ENCODE data around the gene APOBEC3B. TPM values are rescaled to one million over a fixed set of nuclear protein-coding genes. Genes with fewer than 3 reads are reported as not detected.
"Not testable (repeated sequence)": the region's sequence is repeated elsewhere in the genome, so short reads cannot be mapped to it uniquely, and the experiment has no call there.

APOBEC3B gene
- total RNA-seq, 2 donors from 2014 or later, result 27.1 to 44.7 TPM

GRCh38 chr22:39003165-39003638 is 21.1 kb downstream of the APOBEC3B start:
- H3K4me1 Mint-ChIP-seq (ENCODE audit: low read depth), result peaks cover 14% of the 10 kb centered on the region

GRCh38 chr22:39007177-39007576 is 25.0 kb downstream of the APOBEC3B start:
- no peak for ATAC-seq (replicated peaks in 1 of 2)
- Mint-ChIP-seq H3K27me3 (ENCODE audit: low read depth) (no peaks in the 10 kb centered on the region), H3K36me3 (ENCODE audit: insufficient read depth in 2 of 2) (no peaks in the 10 kb centered on the region), H3K4me3 (no peak overlapping the region), H3K9me3 (no peaks in the 10 kb centered on the region), H3K27ac (no peak overlapping the region), H3K4me1 (ENCODE audit: low read depth) (peaks cover 14% of the 10 kb centered on the region)
- no peak for DNase-seq

More at GRCh38 chr22:39003165-39003638, 21.1 kb downstream of the APOBEC3B start:
- Mint-ChIP-seq H3K36me3 (ENCODE audit: insufficient read depth in 2 of 2) (no peaks in the 10 kb centered on the region), H3K27me3 (ENCODE audit: low read depth) (peaks cover 7% of the 10 kb centered on the region), H3K27ac (no peak overlapping the region), H3K4me3 (no peak overlapping the region), H3K9me3 (no peaks in the 10 kb centered on the region)
- DNase-seq (peak; percentile 81), ATAC-seq (replicated peaks in 1 of 2) (peak; percentile 97)

GRCh38 chr22:39008271-39008850 is 26.2 kb downstream of the APOBEC3B start:
- not testable (repeated sequence) for H3K27ac Mint-ChIP-seq; DNase-seq; H3K27me3 Mint-ChIP-seq (ENCODE audit: low read depth); ATAC-seq (replicated peaks in 1 of 2); H3K36me3 Mint-ChIP-seq (ENCODE audit: insufficient read depth in 2 of 2); H3K4me3 Mint-ChIP-seq; H3K9me3 Mint-ChIP-seq
- peaks cover 12% of the 10 kb centered on the region for H3K4me1 Mint-ChIP-seq (ENCODE audit: low read depth)

- Mint-ChIP-seq H3K27me3 (ENCODE audit: low read depth) (no peaks in the 10 kb centered on the region), H3K4me3 (no peak overlapping the region), H3K9me3 (no peaks in the 10 kb centered on the region), H3K27ac (peak overlapping the region; percentile 45), H3K36me3 (ENCODE audit: insufficient read depth in 2 of 2) (peaks cover 0 to 8% of the 10 kb centered on the region in 2 donors), H3K4me1 (ENCODE audit: low read depth) (peaks cover 28% of the 10 kb centered on the region)
- DNase-seq (no peak), ATAC-seq (replicated peaks in 1 of 2) (no peak)
These were observed 28.8 kb downstream of the APOBEC3B start for GRCh38 chr22:39010946-39011345.

GRCh38 chr22:39012533-39013511 is 30.7 kb downstream of the APOBEC3B start:
- Mint-ChIP-seq H3K36me3 (ENCODE audit: insufficient read depth in 2 of 2) (peaks cover 0 to 14% of the 10 kb centered on the region in 2 donors), H3K27ac (peak overlapping the region; percentile 14), H3K4me1 (ENCODE audit: low read depth) (peaks cover 44% of the 10 kb centered on the region), H3K9me3 (no peaks in the 10 kb centered on the region), H3K4me3 (peak overlapping the region; percentile 22 to 46), H3K27me3 (ENCODE audit: low read depth) (no peaks in the 10 kb centered on the region)
- ATAC-seq (replicated peaks in 1 of 2), result no peak
- no peak for DNase-seq

- H3K9me3 Mint-ChIP-seq; DNase-seq; ATAC-seq (replicated peaks in 1 of 2); H3K27me3 Mint-ChIP-seq (ENCODE audit: low read depth): not testable (repeated sequence)
- Mint-ChIP-seq H3K4me3 (peak overlapping the region; percentile 98 to 99), H3K36me3 (ENCODE audit: insufficient read depth in 2 of 2) (peaks cover 0 to 17% of the 10 kb centered on the region in 2 donors), H3K4me1 (ENCODE audit: low read depth) (peaks cover 50% of the 10 kb centered on the region), H3K27ac (peak overlapping the region; percentile 88)
These were observed 31.4 kb downstream of the APOBEC3B start for GRCh38 chr22:39013561-39013941.

GRCh38 chr22:39013942-39014722 is 32.0 kb downstream of the APOBEC3B start, which contains the start of gene APOBEC3C:
Gene APOBEC3C (plus strand): TSS chr22:39014257. CDS start chr22:39014363, 106 bp downstream.
- peak; percentile 97 to 98 for ATAC-seq (replicated peaks in 1 of 2)
- Mint-ChIP-seq H3K27ac (peak within 1 kb of the TSS; percentile 88), H3K9me3 (no peaks in the 10 kb centered on the region), H3K36me3 (ENCODE audit: insufficient read depth in 2 of 2) (peaks cover 0 to 19% of the 10 kb centered on the region in 2 donors), H3K27me3 (ENCODE audit: low read depth) (no peaks in the 10 kb centered on the region), H3K4me1 (ENCODE audit: low read depth) (peaks cover 52% of the 10 kb centered on the region), H3K4me3 (peak within 1 kb of the TSS; percentile 98 to 99)
- peak; percentile 87 to 89 for DNase-seq

GRCh38 chr22:39014723-39015121 is 32.6 kb downstream of the APOBEC3B start:
- H3K27me3 Mint-ChIP-seq (ENCODE audit: low read depth); H3K9me3 Mint-ChIP-seq; DNase-seq: not testable (repeated sequence)
- ATAC-seq (replicated peaks in 1 of 2), result peak in 1 of 2 donors; percentile 30
- Mint-ChIP-seq H3K27ac (peak overlapping the region; percentile 88), H3K4me3 (peak overlapping the region; percentile 98 to 99), H3K36me3 (ENCODE audit: insufficient read depth in 2 of 2) (peaks cover 0 to 22% of the 10 kb centered on the region in 2 donors), H3K4me1 (ENCODE audit: low read depth) (peaks cover 56% of the 10 kb centered on the region)

GRCh38 chr22:39016592-39016991 is 34.4 kb downstream of the APOBEC3B start:
- Mint-ChIP-seq H3K36me3 (ENCODE audit: insufficient read depth in 2 of 2) (peaks cover 3 to 22% of the 10 kb centered on the region in 2 donors), H3K4me3 (peak overlapping the region; percentile 16 to 55), H3K27me3 (ENCODE audit: low read depth) (no peaks in the 10 kb centered on the region), H3K4me1 (ENCODE audit: low read depth) (peaks cover 73% of the 10 kb centered on the region), H3K27ac (peak overlapping the region; percentile 43), H3K9me3 (no peaks in the 10 kb centered on the region)
- no peak for DNase-seq
- no peak for ATAC-seq (replicated peaks in 1 of 2)

- ATAC-seq (replicated peaks in 1 of 2) (no peak), DNase-seq (no peak)
- Mint-ChIP-seq H3K27ac (no peak overlapping the region), H3K27me3 (ENCODE audit: low read depth) (no peaks in the 10 kb centered on the region), H3K4me3 (peak overlapping the region in 1 of 2 donors; percentile 13), H3K4me1 (ENCODE audit: low read depth) (peaks cover 76% of the 10 kb centered on the region), H3K36me3 (ENCODE audit: insufficient read depth in 2 of 2) (peaks cover 6 to 24% of the 10 kb centered on the region in 2 donors), H3K9me3 (no peaks in the 10 kb centered on the region)
These were observed 35.6 kb downstream of the APOBEC3B start for GRCh38 chr22:39017596-39018365.

- ATAC-seq (replicated peaks in 1 of 2); DNase-seq; H3K27me3 Mint-ChIP-seq (ENCODE audit: low read depth); H3K9me3 Mint-ChIP-seq: not testable (repeated sequence)
- Mint-ChIP-seq H3K4me3 (peak overlapping the region; percentile 96 to 97), H3K36me3 (ENCODE audit: insufficient read depth in 2 of 2) (peaks cover 6 to 23% of the 10 kb centered on the region in 2 donors), H3K4me1 (ENCODE audit: low read depth) (peaks cover 76% of the 10 kb centered on the region), H3K27ac (peak overlapping the region; percentile 92)
These were observed 38.0 kb downstream of the APOBEC3B start for GRCh38 chr22:39020021-39020651.

All from activated T-cell treated with anti-CD3 and anti-CD28 coated beads, Interleukin-2, amount 50 U/mL, for 72 hours (primary cell).